NCI-H1694 treated with DMSO at 0.1 percent for 48 hours (cell line): ENCODE results near the gene PEPD.
A peak's percentile ranks its signal among the peaks of the same experiment; 100 is the strongest.
"Not testable (repeated sequence)": the region's sequence is repeated elsewhere in the genome, so short reads cannot be mapped to it uniquely, and the experiment has no call there.

Experiments used
- DNase-seq: peaks from one replicate; lab custom pipeline; 2025; lab: John Stamatoyannopoulos, UW

PEPD gene

DNA sequence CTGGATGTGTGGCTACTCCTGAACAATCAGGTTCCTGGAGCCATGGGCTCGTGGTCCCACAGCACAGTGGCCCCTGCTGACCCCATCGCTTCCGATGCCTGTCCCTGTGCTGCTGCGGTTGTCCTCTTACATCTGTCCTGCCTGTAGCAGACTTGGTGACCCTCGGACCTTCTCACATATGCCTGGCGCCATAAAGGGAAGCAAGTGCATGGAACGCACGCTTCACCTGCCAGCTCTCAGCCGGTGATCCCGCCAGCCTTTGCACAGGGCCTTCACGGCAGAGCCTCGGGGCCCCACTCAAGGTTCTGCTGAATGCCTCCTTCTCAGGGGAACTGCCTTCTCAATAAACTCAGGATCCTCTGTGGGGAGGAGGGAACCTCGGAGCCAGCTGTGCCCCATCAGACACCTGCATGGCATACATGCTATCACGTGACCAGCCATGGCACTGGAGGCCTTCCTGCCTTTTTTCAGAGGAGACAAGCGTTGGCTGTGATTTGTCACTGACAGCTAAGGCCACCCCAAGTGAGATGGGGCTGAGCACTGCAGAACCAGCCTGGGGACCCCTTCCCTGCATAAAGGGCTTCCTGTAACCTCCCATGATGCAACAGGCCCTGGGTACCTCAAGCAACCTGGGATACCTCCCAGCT is 24.3 kb downstream of the PEPD start:
- no peak for DNase-seq

GRCh38 chr19:33496038-33496895 is 25.3 kb downstream of the PEPD start:
- no peak for DNase-seq

GRCh38 chr19:33493401-33494275 is 28.0 kb downstream of the PEPD start:
- no peak for DNase-seq

GRCh38 chr19:33492951-33493350 is 28.6 kb downstream of the PEPD start:
- no peak for DNase-seq

- DNase-seq: no peak
These were observed 29.5 kb downstream of the PEPD start for GRCh38 chr19:33492090-33492489.

DNA sequence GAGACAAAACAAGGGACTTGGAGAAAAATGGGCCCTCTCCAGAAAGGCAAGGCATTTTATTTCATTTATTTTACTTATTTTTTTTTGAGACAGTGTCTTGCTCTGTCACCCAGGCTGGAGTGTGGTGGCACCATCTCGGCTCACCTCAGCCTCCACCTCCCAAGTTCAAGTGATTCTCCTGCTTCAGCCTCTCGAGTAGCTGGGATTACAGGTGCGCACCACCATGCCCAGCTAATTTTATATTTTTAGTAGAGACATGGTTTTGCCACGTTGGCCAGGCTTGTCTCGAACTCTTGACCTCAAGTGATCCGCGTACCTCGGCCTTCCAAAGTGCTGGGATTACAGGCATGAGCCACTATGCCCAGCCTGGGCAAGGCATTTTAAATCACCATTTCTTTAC is 31.0 kb downstream of the PEPD start:
- not testable (repeated sequence) for DNase-seq

DNA sequence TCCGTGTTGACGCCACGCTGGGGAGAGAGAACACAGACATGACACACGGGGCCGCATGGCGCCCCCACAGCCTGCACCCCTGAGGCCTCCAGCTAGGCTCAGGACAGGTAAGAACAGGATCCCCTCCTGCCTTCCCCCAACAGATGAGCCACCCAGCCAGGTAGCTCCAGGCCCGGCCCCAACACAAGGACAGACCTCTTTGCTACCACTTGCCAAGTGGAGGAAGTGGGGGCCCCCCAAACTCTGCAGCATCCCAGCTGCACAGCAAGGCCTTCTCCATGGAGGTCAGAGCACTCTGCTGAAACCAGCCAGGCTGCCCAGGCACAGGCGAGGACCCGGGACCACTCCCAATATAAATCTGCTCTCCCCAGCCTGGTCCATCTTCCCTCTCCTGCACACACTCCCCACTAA is 31.5 kb downstream of the PEPD start:
- DNase-seq: no peak

DNA sequence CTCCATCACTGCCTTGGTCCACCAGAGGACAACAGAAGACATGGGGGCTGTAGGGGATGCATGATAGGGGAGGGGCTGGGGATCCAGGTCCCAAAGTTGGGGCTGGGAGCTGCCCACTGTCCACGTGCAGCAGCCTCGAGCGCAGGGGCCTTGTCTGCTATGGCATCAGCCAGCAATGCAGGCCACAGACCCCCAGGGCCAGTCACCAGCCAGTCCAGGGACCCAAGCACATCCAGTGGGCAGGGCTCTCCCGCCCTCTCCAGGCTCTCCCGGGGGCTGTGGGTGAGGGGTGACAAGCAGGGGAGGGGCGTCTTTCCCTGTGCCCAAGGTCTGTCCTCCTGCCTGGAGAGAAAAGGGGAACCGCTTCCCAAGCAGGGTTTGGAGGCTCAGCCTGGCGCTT is 32.8 kb downstream of the PEPD start:
- no peak for DNase-seq

DNA sequence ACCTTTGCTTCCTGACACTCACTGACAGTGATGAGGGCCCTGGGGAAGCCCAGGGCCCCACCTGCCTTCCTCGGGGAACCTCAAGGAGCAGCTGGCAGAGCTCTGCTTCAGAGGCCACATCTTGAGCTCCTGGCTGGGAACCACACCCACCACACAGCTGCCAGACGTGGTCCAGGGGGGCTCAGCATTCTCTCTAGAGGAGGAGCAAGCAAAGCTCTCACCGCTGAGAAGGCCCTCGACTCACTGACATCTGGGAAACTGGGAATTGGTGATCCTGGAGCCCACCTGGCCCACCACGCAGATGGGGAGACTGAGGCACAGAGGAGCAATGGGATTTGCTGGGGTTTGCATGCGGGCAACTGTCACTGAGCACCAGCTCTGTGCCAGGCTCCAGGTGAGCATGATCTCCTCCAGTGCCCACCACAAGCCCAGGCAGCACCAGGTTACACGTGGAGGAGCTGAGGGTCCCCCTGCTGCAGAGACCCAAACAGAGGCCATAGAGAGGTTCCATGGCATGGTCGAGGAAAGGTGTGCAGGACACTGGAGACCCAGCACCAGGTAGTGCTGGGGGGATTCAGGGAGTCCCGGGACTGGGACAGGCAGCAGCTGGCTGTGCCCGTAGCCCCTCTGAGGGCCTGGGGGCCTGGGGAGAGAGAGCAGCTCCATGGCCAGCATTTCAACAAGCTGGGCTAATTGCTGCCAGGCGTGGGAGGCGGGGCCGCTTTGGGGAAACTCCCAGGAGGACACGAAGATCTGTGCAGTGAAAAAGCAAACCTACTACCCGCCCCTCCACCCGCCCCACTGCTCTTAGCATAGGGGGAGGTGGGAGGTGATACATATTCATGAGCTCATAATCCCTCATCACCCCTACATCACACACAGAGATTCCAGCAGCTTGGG is 33.4 kb downstream of the PEPD start:
- DNase-seq: no peak

- DNase-seq: peak; percentile 86
These were observed 34.4 kb downstream of the PEPD start for GRCh38 chr19:33486936-33487811.

GRCh38 chr19:33486407-33486806 is 35.2 kb downstream of the PEPD start:
- DNase-seq: no peak

GRCh38 chr19:33484226-33484774 is 37.3 kb downstream of the PEPD start:
- no peak for DNase-seq

- no peak for DNase-seq
These were observed 39.1 kb downstream of the PEPD start for GRCh38 chr19:33482476-33482875.

- no peak for DNase-seq
These were observed 39.7 kb downstream of the PEPD start for GRCh38 chr19:33481863-33482262.

- DNase-seq: not testable (repeated sequence)
These were observed 42.0 kb downstream of the PEPD start for GRCh38 chr19:33479570-33479969.

DNA sequence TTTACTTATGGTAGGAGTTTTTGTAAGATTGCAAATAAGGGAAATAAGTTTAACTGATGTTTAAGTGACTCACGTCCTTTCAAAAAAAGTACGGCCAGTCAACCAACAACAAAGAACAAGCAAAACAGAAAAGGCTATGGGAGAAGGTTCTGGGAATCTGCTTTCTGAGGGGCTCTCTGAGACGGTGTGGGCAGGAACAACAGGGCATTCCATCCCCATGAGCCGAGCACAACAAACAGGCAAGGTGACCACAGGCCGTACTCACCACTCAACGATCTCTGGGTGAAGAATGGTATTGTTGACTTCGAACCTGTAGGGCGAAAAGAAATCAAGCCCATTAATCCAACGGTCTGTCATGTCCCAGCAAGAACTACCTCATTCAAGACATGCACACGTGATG is 43.8 kb downstream of the PEPD start:
- DNase-seq: no peak

- no peak for DNase-seq
These were observed 45.4 kb downstream of the PEPD start for GRCh38 chr19:33476151-33476707.

DNA sequence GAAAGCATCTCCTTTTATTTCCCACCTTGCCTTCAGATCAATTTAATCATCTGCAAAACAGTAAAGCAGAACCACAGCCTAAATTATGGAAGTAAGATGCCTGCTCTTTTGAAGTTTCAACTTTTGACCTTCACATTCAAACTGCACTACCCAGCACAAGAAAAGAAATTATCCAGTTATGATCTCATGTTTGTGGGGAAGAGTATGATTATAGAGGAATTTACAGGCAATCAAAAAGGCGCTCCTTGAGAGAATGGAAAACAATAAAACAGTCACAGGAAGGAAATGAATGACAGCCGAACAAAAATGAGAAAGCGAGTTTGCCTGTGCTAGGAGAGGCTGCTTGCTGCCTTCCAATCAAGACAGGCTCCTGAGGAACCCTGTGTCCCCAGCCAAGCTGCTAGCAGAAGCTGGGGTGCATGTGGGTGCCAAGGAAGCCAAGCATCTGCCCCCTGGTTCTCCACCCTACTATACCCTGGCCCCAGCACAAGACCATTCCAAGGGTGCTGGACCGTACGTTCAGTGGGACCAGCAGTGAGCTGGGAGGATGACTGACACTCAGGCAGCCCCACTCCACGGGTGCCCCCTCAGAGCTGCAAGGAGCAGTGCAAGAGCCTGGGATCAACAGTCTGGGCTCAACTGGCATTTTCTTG is 47.8 kb downstream of the PEPD start:
- DNase-seq: no peak
